Mesenteric fat pad (tissue), 1 donor: Measurements from ENCODE around the gene CFAP53. TPM values are rescaled to one million over a fixed set of nuclear protein-coding genes. Genes with fewer than 3 reads are reported as not detected.

Source experiments
- DNase-seq: peaks from one replicate; pipeline ENCODE4 v3.0.0-alpha.2; 2020; ENCODE audit warnings: low spot score
- total RNA-seq: library from RNA; stranded (reverse); fragmentation: NEBNext Ultra II Directional; extraction: Animal tissue kit (Norgen Biotek cat#: 25700); gene quantifications from one replicate; pipeline ENCODE4 v1.2.1, GENCODE V29; 2021
- donor health status: DM: yes; HTN: yes; CAD: no.

CFAP53 gene
- total RNA-seq, 1 donor from 2014 or later: 0.16 TPM

GRCh38 chr18:50195689-50196088 lies 70.6 kb downstream of the CFAP53 start:
- DNase-seq: no peak

DNA sequence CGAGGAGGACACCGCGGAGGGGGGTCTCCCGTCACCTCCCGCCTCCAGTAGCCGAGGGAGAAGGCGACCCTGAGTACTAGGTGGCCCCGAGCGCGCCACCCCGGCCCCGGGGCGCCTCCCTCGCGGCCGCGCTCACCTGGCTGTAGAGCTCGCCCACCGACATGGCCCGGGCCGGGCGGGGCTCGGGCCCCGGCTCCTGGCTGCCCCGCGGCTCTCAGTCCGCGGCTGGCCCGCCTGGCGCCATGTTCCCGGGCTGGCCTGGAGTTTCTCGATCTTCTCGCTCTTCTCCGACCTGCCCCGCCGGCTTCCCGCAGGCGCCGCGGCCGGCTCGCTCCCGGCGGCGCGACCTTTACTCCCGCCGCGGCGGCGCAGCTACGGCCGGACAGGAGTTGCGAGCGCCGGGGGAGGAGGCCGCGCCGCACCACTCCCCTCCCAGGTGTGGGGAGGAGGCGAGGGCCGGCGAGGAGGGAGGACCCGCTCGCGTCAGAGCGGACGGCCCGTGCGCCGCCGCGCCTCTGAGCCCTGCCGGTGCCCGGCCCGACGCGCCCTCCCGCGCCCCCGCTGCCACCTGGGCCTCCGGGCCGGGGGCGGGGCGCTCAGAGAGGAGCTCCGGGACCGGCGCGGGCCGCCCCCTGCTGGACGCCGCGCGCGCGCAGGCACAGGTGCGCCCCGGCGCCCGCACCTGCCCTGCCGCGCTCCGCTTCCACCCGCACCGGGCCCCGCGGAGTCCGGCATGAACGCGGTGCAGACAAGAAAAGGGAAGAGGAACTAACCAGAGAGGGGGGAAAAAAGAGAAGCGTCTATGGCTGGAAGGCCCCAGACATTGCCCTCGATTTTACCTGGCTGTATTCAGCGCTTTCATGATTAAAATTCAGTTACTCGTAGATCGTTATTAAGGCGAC lies 71.4 kb downstream of the CFAP53 start, which contains the start of gene MYO5B:
Gene MYO5B, minus strand, starts transcription at position 517 of the 902 bp plus-strand sequence. Its CDS starts 354 bp downstream, at position 163.
- DNase-seq: no peak

- DNase-seq: no peak
Measured at GRCh38 chr18:50193796-50194630, 72.3 kb downstream of the CFAP53 start.

GRCh38 chr18:50192995-50193795 lies 73.1 kb downstream of the CFAP53 start:
- no peak for DNase-seq

DNA sequence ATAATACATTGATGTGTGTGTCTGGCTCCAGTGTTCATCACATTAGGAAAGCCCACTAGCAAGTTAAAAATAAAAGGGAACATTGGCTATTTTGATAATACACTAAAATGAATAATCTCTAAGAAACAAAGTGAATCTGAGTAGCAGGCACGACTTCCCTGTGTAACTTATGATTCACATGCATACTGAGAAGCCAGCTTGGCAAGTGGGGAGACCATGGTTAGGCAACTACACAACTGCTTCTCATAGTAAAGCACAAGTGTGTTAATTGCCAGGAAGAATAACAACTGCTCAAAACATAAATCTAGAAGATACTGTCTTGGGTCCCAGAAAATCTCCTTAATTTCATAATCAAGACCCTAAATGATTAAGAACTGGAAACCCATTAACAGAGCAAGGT lies 75.4 kb downstream of the CFAP53 start:
- no peak for DNase-seq

DNA sequence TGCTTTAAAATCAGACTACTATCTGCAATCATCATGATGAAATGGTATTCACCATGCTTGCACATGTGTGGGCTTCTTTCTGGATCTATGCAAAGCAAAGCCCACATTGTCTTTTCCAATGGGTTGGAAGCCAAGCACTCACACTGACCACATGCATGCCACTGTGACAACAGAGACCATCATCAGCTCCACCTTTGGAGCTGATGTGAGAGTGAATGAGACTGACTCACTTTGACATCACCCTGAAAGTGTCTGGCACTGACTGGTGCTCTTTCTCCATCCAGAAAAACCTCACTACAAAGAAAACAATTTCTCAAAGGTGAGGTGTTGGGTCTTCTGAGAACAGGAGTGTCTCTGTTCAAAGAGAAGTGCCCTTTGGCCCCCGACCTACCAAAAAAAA lies 76.1 kb downstream of the CFAP53 start:
- DNase-seq: no peak

DNA sequence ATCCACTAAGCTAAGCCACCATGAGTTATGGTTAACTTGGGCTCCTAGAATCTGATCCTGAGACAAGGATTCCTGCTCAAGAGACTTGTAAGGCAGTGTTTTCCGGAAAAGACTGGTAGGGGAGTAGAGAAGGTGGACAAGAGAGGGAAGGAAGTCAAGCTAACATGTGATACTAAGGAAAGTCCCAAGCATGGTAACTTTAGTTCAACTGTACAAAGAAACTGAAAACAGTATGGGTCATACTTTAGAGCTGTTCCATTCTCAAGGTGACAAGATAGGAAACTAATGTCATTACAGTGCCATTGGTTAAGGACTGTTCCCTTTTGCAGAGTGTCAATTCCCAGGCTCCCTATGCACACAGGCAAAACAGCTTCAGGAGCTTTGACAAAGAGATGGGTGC lies 77.1 kb downstream of the CFAP53 start:
- no peak for DNase-seq

GRCh38 chr18:50188652-50189051 lies 77.6 kb downstream of the CFAP53 start:
- DNase-seq: no peak

- no peak for DNase-seq
Measured at GRCh38 chr18:50187659-50188058, 78.6 kb downstream of the CFAP53 start.

- DNase-seq: no peak
Measured at GRCh38 chr18:50186385-50186784, 79.9 kb downstream of the CFAP53 start.

DNA sequence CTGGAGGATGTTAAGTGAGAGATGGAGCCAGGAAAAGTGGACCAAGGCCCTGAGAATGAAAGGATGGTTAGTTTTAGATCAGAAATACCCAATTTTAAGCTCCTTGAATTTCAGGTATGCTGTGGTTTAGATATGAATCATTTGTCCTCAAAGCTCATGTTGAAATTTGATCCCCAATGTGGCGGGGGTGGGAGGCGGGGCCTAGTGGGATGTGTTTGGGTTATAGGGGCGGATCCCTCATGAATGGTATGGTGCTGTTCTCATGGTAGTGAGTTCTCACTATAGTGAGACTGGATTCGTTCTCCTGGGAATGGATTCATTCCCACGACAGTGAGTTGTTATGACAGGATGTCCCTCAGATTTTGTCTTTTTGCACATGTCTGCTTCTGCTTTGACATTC lies 82.7 kb downstream of the CFAP53 start:
- no peak for DNase-seq

GRCh38 chr18:50182511-50182910 lies 83.8 kb downstream of the CFAP53 start:
- DNase-seq: no peak

DNA sequence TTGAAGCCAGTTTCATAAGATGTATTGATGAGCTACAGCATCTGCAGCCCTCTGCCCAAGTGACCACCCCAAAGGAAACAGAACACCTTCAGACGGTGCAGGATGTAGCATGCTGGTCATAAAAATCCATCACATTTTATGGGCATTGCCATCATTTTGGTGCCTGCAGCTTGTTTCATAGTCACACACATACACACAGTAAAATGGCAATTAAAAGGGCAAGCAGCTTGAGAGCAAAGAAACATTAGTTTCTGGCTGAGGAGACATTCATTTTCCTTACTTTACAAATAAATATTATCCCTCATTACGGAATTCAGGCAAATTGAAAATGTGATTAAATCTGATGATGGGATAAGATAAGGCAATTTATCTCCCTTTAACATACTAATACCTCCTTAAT lies 84.7 kb downstream of the CFAP53 start:
- DNase-seq: no peak

- no peak for DNase-seq
Measured at GRCh38 chr18:50179465-50179864, 86.8 kb downstream of the CFAP53 start.

DNA sequence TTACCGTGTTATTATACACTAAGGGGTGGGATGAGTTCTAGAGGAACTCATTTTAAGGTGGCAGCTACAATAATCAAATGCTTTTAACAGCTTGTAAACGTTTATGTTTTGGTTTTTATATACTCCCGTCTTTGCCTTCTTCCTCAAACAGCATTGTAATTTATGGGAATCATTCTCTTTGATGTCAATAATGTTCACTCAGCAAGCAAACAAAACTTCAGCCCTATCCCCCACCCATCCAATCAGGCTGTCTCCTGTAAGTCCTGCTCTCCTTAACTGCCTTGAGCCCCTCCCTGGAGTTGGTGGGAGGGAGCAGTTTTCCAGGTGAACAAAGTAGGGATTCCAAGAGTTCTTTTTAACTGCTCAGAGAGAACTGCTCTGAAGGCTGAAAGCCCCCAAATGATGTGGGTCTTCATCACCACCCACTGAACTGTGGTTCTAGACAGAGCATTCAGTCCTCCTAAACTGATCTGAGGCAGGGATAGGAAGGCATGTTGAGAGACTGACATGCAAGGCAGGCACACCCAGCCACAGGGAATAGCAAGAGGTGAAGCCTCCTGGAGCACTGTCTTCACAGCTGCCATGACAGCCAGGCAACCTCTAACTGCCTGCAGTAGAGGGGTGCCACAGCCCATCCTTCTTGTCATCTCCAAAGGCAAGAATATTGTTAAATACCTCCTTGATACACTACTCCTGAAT lies 88.9 kb downstream of the CFAP53 start:
- DNase-seq: no peak

Other genes with a start within 250 kb of the CFAP53 start
- 1.6 TPM for gene MYO5B, start 71.3 kb downstream of the CFAP53 start, total RNA-seq
- 55.2 TPM for gene MBD1, start 15.0 kb upstream of the CFAP53 start, total RNA-seq
- 42.5 TPM for gene CXXC1, start 21.2 kb upstream of the CFAP53 start, total RNA-seq
- gene SKA1, start 108.6 kb upstream of the CFAP53 start, total RNA-seq: not detected